Chondrocyte (in vitro differentiated cells): ENCODE results near the gene C15orf39. TPM values are rescaled to one million over a fixed set of nuclear protein-coding genes. Genes with fewer than 3 reads are reported as not detected.
A peak's percentile ranks its signal among the peaks of the same experiment; 100 is the strongest.
"Not testable (repeated sequence)": the region's sequence is repeated elsewhere in the genome, so short reads cannot be mapped to it uniquely, and the experiment has no call there.

Experiments used
- DNase-seq: peaks from one replicate; pipeline ENCODE4 v3.0.0; 2021; ENCODE audit warnings: mixed read lengths, low spot score
- H3K27ac Mint-ChIP-seq: one replicate; pipeline ENCODE4 v1.8.0; 2021; ENCODE audit warnings: mild to moderate bottlenecking, moderate library complexity, mixed read lengths; ENCODE audit not compliant: unreplicated experiment
- H3K27me3 Mint-ChIP-seq: 2 replicates; pipeline ENCODE4 v1.8.0; 2021; ENCODE audit warnings: low read depth, mixed read lengths
- H3K36me3 Mint-ChIP-seq: 2 replicates; pipeline ENCODE4 v1.8.0; 2021; ENCODE audit warnings: low read depth, mixed read lengths
- H3K4me1 Mint-ChIP-seq: 2 replicates; pipeline ENCODE4 v1.8.0; 2021; ENCODE audit warnings: low read depth, mild to moderate bottlenecking, mixed read lengths
- H3K4me3 Mint-ChIP-seq: one replicate; pipeline ENCODE4 v1.8.0; 2021; ENCODE audit warnings: mild to moderate bottlenecking, moderate library complexity, mixed read lengths; ENCODE audit not compliant: unreplicated experiment
- H3K9me3 Mint-ChIP-seq: 2 replicates; pipeline ENCODE4 v1.8.0; 2021; ENCODE audit warnings: low read depth, mixed read lengths
- CTCF ChIP-seq: fragments of 200-600 bp; sonication (generic); IDR thresholded peaks from 2 replicates; pipeline ENCODE4 v1.5.0; 2021; ENCODE audit warnings: antibody characterized with exemption, mild to moderate bottlenecking, moderate library complexity
- total RNA-seq: library from RNA; stranded (reverse); gene quantifications from 3 replicates; pipeline ENCODE4 v1.2.1, GENCODE V29; 2021

C15orf39 gene
- total RNA-seq, 1 donor from 2014 or later: 33.4 TPM

DNA sequence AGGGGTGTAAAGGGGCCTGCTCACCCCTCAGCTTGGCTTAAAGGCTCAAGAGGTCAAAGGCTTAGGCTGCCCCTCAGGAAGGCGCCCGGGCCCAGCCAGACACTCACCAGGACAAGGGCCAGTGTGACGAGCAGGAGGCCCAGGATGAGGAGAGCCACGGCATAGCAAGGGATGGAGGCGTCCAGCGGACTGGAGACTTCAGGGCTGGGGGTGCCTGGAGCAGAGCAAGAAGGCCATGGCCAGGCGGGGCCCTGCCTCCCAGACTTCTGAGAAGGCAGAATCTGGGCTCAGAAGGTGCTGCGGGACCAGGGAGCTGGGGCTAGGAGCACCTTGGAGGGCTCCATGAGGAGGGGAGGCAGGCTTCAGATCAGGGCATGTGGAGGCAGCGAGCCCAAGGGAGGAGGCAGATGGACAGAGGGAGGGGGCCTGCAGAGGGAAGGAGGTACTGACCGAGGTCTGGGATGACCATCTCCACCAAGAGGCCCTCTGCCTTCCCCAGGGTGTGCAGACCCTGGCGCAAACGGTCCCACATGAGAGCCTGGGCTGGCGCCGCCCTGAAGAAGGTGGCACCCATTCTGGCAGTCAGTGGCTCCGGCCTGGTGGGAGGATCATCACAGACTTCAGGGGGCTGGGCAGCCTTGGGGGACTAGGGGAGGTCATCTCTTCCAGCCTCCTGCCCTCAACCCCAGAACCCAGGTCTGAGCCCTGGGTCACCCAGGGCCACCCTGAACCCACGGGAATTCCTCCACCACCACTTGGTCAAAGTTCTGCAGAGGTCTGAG, 24.5 kb downstream of the C15orf39 start:
- Mint-ChIP-seq H3K27me3 (peaks cover 9% of the 10 kb centered on the region), H3K36me3 (no peaks in the 10 kb centered on the region), H3K9me3 (no peaks in the 10 kb centered on the region), H3K4me1 (no peaks in the 10 kb centered on the region), H3K27ac (no peak overlapping the region), H3K4me3 (no peak overlapping the region)
- no peak for TF ChIP-seq CTCF
- DNase-seq: peak; percentile 81

GRCh38 chr15:75227112-75227511, 25.4 kb downstream of the C15orf39 start:
- H3K4me1 Mint-ChIP-seq, H3K27ac Mint-ChIP-seq, H3K36me3 Mint-ChIP-seq, DNase-seq, H3K4me3 Mint-ChIP-seq, H3K9me3 Mint-ChIP-seq: not testable (repeated sequence)
- peaks cover 16% of the 10 kb centered on the region for H3K27me3 Mint-ChIP-seq

- no peaks in the 10 kb centered on the region for H3K36me3 Mint-ChIP-seq
- no peaks in the 10 kb centered on the region for H3K9me3 Mint-ChIP-seq
- DNase-seq: peak; percentile 75
- no peak overlapping the region for H3K4me3 Mint-ChIP-seq
- TF ChIP-seq CTCF: no peak
- no peak overlapping the region for H3K27ac Mint-ChIP-seq
- peaks cover 21% of the 10 kb centered on the region for H3K27me3 Mint-ChIP-seq
- H3K4me1 Mint-ChIP-seq: no peaks in the 10 kb centered on the region
Measured at GRCh38 chr15:75227663-75228280, 26.1 kb downstream of the C15orf39 start.

GRCh38 chr15:75228787-75229186, 27.1 kb downstream of the C15orf39 start:
- peaks cover 25% of the 10 kb centered on the region for H3K27me3 Mint-ChIP-seq

DNA sequence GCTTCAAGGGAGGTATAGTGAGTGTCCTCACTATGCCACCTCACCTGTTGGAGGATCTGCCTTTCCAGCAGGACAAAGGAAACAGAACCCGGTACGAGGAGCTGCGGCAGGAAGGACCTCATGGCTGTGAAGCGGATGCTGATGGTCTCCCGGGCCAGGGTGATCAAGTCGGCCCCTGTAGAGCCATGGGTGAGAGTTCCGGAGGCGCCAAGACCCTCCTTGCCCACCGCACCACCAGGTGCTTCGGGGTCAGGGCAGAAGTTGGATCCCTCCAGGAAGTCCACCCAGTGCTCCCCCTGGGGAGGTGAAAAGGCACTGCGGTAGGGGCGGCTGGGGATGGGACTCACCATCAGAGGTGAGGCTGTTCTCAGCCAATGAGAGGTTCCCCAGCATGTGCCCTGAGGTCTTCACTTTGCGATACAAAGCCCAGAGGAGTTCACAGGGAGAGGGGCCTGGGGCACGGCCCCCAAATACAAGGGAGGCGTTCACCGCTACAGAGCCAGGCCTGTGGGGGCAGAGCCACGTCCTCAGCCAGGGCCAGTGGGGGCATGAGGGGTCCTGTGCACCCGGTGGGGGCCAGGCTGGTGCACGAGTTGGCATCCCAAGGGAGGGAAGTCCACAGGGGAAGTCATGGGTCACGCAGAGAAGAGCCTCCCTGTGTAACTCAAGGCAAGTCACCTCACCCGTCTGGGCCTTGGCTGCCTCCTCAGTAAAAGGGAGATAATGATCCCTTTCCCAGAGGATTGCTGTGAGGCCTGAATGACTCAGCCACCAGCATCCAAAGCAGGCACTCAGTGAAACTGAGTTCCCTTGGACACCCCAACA, 27.7 kb downstream of the C15orf39 start:
- Mint-ChIP-seq H3K4me3 (no peak overlapping the region), H3K27me3 (peaks cover 25% of the 10 kb centered on the region), H3K27ac (no peak overlapping the region), H3K36me3 (no peaks in the 10 kb centered on the region), H3K4me1 (no peaks in the 10 kb centered on the region), H3K9me3 (no peaks in the 10 kb centered on the region)
- DNase-seq: peak; percentile 72
- no peak for TF ChIP-seq CTCF

More at GRCh38 chr15:75228787-75229186, 27.1 kb downstream of the C15orf39 start:
- H3K4me3 Mint-ChIP-seq: no peak overlapping the region
- no peak for TF ChIP-seq CTCF
- no peaks in the 10 kb centered on the region for H3K9me3 Mint-ChIP-seq
- H3K36me3 Mint-ChIP-seq: no peaks in the 10 kb centered on the region
- H3K27ac Mint-ChIP-seq: no peak overlapping the region
- no peaks in the 10 kb centered on the region for H3K4me1 Mint-ChIP-seq
- peak; percentile 64 for DNase-seq
